Cardiac atrium fibroblast (primary cell): ENCODE data around the gene SAMSN1. TPM values are rescaled to one million over a fixed set of nuclear protein-coding genes. Genes with fewer than 3 reads are reported as not detected.

Experiments used
- total RNA-seq: library from RNA; depleted of rRNA; stranded (reverse); fragments of >200 nt; gene quantifications from 2 replicates; pipeline ENCODE4 v1.2.3, GENCODE V29; 2015

SAMSN1 gene
- total RNA-seq = 0.54 TPM in 1 of 2 replicates, not detected in the other

GRCh38 chr21:14545906-14546480 is at the start of gene SAMSN1:
TSS of gene SAMSN1 (minus strand) at chr21:14546315. CDS start at chr21:14546261, 54 bp downstream.

Other genes starting within 250 kb of the SAMSN1 start
- 38.8 and 39.2 TPM in 2 replicates for gene HSPA13, start 163.2 kb downstream of the SAMSN1 start, total RNA-seq